ENCODE results near the gene MARCHF10. TPM values are rescaled to one million over a fixed set of nuclear protein-coding genes. Genes with fewer than 3 reads are reported as not detected.
"Not testable (repeated sequence)": the region's sequence is repeated elsewhere in the genome, so short reads cannot be mapped to it uniquely, and the experiment has no call there.

MARCHF10 gene
- total RNA-seq, 1 donor from 2014 or later: not detected

DNA sequence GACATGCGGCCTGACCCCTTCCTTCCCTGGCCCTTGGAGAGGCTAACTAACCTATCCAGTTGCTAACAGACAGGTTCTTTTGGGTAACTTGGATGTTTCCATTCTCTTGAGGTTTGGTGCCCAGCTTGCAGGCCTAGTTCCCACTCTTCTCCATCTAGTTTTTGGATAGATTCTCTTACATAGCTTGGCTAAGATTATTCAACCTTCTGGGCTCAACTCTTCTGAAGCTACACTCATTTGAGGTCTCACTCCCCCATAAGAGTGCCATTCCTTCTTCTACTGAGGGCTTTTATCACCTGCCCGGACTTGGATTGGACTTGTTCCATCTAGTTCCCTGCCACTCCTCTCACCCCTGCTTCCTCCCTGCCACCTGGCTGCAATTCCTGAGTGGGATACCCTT, 44.1 kb upstream of the MARCHF10 start:
- DNase-seq: no peak
- H3K36me3 ChIP-seq: no peaks in the 10 kb centered on the region
- TF ChIP-seq, protein P1, sequence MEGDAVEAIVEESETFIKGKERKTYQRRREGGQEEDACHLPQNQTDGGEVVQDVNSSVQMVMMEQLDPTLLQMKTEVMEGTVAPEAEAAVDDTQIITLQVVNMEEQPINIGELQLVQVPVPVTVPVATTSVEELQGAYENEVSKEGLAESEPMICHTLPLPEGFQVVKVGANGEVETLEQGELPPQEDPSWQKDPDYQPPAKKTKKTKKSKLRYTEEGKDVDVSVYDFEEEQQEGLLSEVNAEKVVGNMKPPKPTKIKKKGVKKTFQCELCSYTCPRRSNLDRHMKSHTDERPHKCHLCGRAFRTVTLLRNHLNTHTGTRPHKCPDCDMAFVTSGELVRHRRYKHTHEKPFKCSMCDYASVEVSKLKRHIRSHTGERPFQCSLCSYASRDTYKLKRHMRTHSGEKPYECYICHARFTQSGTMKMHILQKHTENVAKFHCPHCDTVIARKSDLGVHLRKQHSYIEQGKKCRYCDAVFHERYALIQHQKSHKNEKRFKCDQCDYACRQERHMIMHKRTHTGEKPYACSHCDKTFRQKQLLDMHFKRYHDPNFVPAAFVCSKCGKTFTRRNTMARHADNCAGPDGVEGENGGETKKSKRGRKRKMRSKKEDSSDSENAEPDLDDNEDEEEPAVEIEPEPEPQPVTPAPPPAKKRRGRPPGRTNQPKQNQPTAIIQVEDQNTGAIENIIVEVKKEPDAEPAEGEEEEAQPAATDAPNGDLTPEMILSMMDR (IDR thresholded peaks at IDR 0.05; ENCODE audit: borderline replicate concordance): no peak
- intact Hi-C loops (cut with micrococcal nuclease): no loop called here
- H3K4me1 ChIP-seq: no peaks in the 10 kb centered on the region
- H3K27me3 ChIP-seq (ENCODE audit: low read depth): no peaks in the 10 kb centered on the region
- no peak overlapping the region for H3K4me3 ChIP-seq
- H3K27ac ChIP-seq (replicated peaks): no peak overlapping the region
- no peaks in the 10 kb centered on the region for H3K9me3 ChIP-seq (replicated peaks)

DNA sequence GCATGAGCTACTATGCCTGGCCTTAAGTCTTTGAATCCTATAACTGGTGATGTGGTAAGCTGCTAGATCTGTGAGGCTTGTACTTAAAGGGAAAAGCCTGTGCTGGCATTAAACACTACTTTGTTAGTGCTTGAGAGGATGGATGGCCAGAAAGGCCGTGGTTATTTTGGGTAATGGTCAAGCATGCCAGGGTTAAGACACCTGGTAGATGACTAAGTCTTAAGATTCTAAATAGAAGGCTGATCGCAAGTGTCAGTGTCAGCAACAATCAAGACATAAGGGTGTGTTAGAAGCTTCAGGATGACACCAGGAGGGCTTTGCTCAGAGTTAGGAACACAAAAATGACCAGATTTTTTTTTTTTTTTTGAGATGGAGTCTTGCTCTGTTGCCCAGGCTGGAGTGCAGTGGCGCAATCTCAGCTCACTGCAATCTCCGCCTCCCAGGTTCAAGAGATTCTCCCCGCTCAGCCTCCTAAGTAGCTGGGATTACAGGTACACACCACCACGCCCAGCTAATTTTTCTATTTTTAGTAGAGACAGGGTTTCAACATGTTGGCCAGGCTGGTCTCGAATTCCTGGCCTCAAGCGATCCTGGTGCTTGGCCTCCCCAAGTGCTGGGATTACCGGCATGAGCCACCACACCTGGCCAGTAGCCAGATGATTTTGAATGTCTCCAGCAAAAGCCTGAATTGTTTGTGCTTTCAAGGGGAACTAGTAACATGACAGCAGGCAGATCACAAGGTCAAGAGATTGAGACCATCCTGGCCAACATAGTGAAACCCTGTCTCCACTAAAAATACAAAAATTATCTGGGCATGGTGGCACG, 41.7 kb upstream of the MARCHF10 start:
- H3K4me1 ChIP-seq; H3K27ac ChIP-seq (replicated peaks); H3K9me3 ChIP-seq (replicated peaks); intact Hi-C loops (cut with micrococcal nuclease); H3K36me3 ChIP-seq; DNase-seq; H3K4me3 ChIP-seq; H3K27me3 ChIP-seq (ENCODE audit: low read depth): not testable (repeated sequence)

DNA sequence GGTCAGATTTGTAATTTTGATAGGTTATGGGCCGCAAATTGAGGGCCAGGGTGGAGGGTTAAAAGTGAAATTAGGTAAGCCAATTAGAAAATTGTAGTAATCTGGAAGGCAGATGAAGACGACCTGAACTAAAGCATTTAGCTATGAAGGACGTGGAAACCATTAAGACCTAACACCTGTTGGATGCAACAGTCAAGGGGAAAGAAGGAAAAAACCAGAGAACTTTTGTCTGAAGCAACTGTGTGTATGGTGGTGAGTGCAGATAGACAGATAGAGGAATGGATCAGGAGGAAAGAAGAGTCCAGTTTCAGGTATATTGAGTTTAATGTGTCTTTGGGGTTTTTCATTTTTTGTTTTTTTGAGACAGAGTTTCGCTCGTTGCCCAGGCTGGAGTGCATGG, 40.2 kb upstream of the MARCHF10 start:
- no peaks in the 10 kb centered on the region for H3K9me3 ChIP-seq (replicated peaks)
- intact Hi-C loops (cut with micrococcal nuclease): no loop called here
- no peak overlapping the region for H3K4me3 ChIP-seq
- H3K27ac ChIP-seq (replicated peaks): no peak overlapping the region
- no peaks in the 10 kb centered on the region for H3K4me1 ChIP-seq
- H3K36me3 ChIP-seq: no peaks in the 10 kb centered on the region
- no peaks in the 10 kb centered on the region for H3K27me3 ChIP-seq (ENCODE audit: low read depth)
- DNase-seq: no peak
- TF ChIP-seq, protein P1 (IDR thresholded peaks at IDR 0.05; ENCODE audit: borderline replicate concordance): no peak

DNA sequence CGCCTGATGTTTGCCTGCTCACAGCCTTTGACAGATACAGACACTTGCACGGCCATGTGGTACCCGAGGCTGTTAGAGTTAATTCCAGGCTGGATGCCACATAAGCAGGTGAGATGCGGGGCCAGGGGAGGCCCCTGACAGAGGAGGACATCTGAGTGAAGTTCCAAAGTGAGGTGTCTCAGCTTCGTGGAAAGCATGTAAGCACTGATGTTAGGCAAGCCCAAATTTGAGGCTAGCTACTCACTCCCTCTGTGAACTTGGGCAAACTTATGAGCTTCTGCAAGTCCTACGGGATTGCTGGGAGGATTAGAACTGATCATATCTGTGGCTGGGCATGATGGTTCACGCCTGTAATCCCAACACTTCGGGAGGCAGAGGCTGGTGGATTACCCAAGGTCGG, 39.3 kb upstream of the MARCHF10 start:
- DNase-seq: no peak

DNA sequence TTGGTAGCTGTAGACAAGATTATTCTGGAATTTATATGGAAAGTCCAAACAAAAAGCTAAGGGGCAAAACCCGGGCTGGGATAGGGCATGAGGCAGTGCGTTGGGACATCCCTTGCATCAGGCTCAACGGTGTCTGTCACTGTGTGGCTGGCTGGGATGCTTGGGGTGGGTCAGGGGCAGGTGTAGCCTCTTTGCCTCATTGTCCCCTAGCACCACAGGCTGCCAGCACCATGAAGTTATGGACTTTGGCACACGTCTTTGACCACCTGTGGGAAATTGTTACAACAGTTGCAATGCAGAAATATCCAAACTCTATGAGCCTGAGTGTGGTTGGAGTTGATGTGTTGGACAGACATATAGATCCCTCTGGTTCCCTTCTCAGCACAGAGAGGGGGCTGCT, 32.8 kb upstream of the MARCHF10 start:
- Histone ChIP-seq H3K36me3 (no peaks in the 10 kb centered on the region), H3K4me3 (no peak overlapping the region), H3K4me1 (no peaks in the 10 kb centered on the region), H3K9me3 (replicated peaks) (peaks cover 25% of the 10 kb centered on the region), H3K27me3 (ENCODE audit: low read depth) (no peaks in the 10 kb centered on the region), H3K27ac (replicated peaks) (no peak overlapping the region)
- TF ChIP-seq, protein P1 (IDR thresholded peaks at IDR 0.05; ENCODE audit: borderline replicate concordance): no peak
- no peak for DNase-seq
- intact Hi-C loops (cut with micrococcal nuclease): no loop called here

More for the DNA sequence above, 39.3 kb upstream of the MARCHF10 start:
- TF ChIP-seq, protein P1 (IDR thresholded peaks at IDR 0.05; ENCODE audit: borderline replicate concordance): no peak
- intact Hi-C loops (cut with micrococcal nuclease): no loop called here
- no peak overlapping the region for H3K27ac ChIP-seq (replicated peaks)
- no peaks in the 10 kb centered on the region for H3K27me3 ChIP-seq (ENCODE audit: low read depth)
- H3K4me1 ChIP-seq: no peaks in the 10 kb centered on the region
- H3K4me3 ChIP-seq: no peak overlapping the region
- H3K36me3 ChIP-seq: no peaks in the 10 kb centered on the region
- H3K9me3 ChIP-seq (replicated peaks): no peaks in the 10 kb centered on the region

DNA sequence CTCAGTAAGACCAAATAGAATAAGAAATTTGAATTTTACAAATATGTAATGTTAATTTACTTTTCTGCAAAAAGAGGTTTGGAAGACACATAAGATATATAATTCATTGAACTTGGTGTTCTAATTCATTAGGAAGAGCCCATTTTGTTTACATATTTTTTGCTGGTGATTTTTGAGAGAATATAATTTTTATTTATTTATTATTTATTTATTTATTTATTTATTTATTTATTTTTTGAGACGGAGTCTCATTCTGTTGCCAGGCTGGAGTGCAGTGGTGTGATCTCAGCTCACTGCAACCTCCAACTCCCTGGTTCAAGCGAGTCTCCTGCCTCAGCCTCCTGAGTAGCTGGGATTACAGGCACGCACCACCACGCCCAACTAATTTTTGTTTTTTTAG, 25.7 kb upstream of the MARCHF10 start:
- peaks cover 15% of the 10 kb centered on the region for H3K9me3 ChIP-seq (replicated peaks)
- intact Hi-C loops (cut with micrococcal nuclease); DNase-seq: not testable (repeated sequence)

More for the DNA sequence above, 25.7 kb upstream of the MARCHF10 start:
- not testable (repeated sequence) for H3K27ac ChIP-seq (replicated peaks); H3K4me3 ChIP-seq; H3K36me3 ChIP-seq; H3K4me1 ChIP-seq
- H3K27me3 ChIP-seq (ENCODE audit: low read depth): peaks cover 11% of the 10 kb centered on the region

Data from left ventricle myocardium inferior (tissue), 1 donor.